KBM-7 (cell line): ENCODE measurements around the gene DGAT2L6.
A peak's percentile ranks its signal among the peaks of the same experiment; 100 is the strongest.
"Not testable (repeated sequence)": the region's sequence is repeated elsewhere in the genome, so short reads cannot be mapped to it uniquely, and the experiment has no call there.

Experiments used
- DNase-seq: peaks from one replicate; pipeline ENCODE4 v3.0.0-alpha.2; 2015
- in situ Hi-C: fragments of 300-500 bp; cut with MboI; formaldehyde crosslinking; loops from 2 replicates; pipeline ENCODE4 v1.14.3; 2020; ENCODE audit warnings: low sequenced_read_pairs, low pct_unique_long_range_greater_than_20kb, mixed read lengths

The DGAT2L6 gene

DNA sequence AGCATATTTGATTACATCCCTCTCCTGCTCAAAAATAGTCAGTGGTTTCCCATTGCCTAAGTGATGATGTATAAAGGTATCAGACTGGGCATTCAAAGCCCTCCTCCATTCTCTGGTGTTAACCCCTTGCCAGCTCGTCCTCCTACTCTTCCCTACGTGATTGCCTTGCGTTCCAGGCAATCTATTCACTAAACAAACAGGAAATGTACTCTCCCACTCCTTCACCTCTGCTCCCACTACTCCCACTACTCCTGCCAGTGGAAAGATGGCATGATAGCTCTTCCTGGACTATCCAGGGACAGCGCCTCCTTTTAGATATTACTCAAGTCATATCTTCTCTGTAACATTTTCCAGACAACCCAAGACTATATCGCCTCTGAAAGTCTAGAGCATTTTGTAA, 5.8 kb downstream of the DGAT2L6 start:
- DNase-seq: no peak
- in situ Hi-C loops: no loop called here

DNA sequence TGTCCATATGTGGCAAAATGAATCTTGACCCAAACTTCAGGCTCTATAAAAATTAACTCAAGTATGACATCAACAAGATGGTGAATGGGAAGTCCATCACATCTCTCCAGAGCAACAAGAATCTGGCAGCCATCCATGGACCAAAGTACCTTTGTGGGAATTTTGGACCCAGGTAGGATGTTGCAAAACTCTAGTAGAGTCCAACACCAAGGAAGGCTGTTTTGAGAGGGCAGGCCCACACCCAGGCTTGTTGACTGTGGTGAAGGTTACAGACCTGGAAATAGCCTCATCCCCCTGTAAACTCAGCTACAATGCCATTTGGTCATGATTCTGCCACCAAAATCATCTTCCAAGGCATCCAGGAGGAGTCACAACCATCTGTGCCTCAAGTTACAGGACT, 12.9 kb downstream of the DGAT2L6 start:
- in situ Hi-C loops: no loop called here
- no peak for DNase-seq

DNA sequence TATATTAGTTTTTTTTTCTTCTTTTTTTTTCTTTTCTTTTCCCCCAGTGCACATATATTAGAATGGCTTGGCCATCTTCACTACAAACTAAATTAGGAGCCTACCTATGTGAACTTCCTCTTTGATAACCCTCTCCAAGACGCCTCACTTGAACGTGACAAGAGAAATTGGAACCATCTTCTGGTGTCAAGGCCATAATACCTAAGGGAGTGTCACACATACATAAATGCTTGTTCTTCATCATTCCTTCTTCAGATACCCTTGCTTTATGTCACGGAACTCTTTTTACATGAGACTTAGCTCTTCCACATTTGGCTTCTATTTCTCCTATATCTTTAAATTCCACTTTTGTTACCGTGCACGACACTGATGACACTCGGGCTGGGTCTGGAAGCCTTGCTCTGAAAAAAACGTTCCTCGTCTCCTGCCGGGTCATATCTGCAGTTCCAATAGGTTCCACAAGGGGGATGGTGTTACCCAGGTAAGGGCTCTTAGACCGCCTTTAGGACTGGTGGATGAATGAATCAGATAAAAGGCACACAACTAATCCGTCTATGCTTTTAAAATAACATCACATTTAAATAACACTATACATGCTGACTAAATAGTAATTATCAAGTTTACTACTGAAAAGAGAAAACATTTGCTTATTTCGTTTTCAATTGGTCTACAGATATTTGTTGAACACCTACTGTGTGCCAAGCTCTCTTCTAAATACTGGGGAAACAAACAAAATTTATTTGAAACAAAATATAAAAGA, 19.9 kb downstream of the DGAT2L6 start:
- peak; percentile 78 for DNase-seq
- in situ Hi-C loops: no loop called here

DNA sequence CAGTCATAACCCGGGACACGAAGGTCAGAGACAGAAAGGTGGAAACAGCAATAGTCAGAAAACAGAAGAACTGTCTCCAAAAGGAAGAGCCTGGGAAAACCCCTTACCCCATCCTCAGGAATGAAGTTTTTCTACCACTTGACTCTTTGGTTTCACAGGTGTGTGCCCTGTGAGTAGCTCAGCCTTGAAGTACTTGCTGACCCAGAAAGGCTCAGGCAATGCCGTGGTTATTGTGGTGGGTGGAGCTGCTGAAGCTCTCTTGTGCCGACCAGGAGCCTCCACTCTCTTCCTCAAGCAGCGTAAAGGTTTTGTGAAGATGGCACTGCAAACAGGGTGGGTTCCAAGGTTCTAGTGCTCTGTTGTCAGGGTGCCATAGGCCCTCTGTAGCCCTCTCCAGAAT, 24.4 kb downstream of the DGAT2L6 start:
- no peak for DNase-seq
- in situ Hi-C loops: no loop called here

DNA sequence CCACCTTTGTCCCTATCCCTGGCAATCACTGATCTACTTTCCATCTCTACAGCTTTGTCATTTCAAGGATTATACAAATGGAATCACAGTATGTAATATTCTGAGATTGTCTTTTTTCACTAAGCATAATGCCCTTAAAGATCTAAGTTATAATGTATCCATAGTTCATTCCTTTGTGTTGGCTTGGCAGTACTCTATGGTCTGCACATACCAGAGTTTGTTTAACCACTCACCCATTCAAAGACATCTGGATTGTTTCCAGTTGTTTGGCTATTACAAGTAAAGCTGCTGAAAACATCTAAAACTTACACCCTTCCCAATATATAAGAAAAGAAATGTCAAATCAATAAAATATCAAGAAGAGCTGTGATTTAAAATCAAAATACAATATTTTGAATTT, 31.2 kb downstream of the DGAT2L6 start:
- in situ Hi-C loops: no loop called here
- no peak for DNase-seq

DNA sequence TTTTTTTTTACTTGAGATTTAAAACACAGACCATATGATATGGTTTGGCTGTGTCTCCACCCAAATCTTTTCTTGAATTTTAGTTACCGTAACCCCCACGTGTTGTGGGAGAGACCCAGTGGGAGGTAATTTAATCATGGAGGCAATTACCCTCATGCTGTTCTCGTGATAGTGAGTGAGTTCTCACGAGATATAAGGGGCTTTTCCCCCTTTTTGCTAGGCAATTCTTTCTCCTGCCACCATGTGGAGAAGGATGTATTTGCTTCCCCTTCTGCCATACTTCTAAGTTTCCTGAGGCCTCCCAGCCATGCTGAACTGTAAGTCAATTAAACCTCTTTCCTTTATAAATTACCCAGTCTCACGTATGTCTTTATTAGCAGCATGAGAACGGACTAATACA, 32.3 kb downstream of the DGAT2L6 start:
- in situ Hi-C loops, DNase-seq: not testable (repeated sequence)

DNA sequence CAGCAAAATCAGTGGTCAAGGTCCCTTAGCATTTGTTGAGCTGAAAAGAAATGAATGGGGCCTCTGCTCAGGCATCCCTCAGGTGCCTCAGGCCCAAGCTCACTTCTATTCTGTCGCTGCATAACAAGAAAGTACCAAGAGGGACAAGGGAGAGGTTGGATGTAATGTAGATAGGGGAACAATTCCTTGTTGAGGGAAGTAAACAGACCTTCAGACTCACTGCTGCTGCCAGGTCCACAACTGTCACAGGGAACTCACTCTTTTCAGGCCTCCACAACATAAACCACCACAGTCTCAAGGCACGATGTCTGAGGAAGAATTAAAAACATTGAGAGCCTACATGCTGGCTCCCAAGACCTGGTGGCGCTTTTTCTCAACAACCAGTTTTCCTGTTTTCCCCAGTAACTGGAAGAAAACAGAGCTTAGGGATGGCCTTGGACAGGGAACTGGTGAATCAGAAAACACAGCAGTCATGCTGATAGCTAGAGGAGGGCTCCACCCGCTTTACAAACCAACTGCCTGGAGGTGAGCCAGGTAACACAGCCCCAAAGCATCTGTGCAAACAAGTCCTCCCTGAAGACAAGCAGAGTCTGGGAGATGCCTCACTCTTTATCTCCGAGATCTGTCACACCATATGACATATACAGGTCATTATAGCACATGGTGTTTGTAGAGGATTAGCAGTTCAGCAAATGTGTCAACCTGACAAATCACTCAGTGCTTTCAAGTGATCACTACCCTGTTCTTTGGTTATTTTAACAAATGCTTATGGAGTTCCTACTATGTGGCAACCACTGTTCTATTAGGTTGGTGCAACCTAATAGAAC, 42.9 kb downstream of the DGAT2L6 start:
- no peak for DNase-seq
- in situ Hi-C loops: no loop called here

DNA sequence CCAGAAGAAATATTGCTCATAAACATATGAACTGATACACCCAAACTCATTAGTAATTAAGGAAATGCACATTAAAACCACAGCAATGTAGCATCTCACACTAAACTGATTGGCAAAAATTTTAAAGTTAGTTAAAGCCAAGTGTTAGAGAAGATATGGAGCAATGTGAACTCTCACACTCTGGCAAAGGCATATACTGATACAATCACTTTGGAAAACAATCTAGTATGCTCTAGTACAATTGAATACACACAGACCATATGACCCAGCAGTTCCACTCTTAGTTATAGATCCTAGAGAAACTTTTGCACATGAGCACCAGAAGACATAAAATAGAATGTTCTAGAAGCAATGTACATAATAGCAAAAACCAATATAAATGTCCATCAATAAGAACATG, 48.8 kb downstream of the DGAT2L6 start:
- in situ Hi-C loops: no loop called here
- DNase-seq: no peak

DNA sequence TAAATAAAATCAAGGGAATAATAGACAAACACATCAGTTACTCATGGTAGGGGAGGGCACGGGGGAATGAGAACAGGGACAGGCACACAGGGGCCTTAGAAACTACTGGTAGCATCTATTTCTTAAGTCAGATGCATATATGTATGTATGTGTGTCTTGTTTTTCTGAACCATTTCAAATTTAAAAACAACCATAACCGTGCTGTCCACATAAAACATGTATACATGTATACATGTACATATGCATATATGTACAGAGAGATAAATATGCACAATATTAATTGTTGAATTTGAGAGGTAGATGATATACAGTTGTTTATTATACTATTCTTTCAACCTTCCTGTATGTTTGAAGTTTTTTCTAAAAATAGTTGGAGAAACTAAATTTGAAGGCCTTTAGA, 49.4 kb downstream of the DGAT2L6 start:
- DNase-seq: no peak
- in situ Hi-C loops: no loop called here

DNA sequence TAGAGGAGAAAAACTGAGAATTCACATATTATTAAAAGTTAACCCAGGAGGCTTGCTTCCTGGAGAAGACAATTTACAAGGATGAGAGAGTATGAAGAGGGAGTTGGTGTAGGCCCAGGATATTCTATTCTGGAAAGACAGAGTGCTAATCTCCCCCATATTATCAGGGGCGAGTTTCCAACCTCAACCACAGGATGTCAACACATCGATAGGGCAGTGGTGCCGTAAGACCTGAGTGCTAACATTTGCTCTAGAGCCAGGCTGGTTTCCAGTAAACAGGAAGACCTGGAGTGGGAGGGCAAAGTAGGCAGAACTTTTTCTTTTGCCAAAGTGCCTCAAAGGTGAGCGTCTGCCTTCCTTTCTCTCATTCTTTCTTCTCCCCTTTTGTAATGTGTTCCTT, 54.4 kb downstream of the DGAT2L6 start:
- DNase-seq: no peak
- in situ Hi-C loops: no loop called here

DNA sequence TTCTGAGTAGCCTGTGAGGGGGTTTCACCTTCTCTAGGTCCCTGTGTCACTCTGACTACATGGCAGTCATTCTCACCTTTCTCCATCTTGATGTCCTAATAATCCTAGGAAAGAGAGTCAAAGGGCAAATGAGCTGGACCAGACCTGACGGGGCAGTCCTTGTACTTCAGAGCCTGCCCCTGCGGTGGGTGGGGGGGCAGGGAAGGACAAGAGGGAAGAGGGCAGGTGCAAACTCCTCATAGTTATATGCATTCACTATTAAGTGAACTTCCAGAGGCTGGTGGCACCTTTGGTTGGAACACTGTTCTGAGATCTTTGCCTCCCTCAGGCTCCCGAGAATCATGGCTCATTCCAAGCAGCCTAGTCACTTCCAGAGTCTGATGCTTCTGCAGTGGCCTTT, 57.1 kb downstream of the DGAT2L6 start, which contains the start of gene AWAT1:
TSS of gene AWAT1 (plus strand) at position 301 of the 400 bp plus-strand sequence. CDS start at position 342, 41 bp downstream.
- in situ Hi-C loops: no loop called here
- no peak for DNase-seq

DNA sequence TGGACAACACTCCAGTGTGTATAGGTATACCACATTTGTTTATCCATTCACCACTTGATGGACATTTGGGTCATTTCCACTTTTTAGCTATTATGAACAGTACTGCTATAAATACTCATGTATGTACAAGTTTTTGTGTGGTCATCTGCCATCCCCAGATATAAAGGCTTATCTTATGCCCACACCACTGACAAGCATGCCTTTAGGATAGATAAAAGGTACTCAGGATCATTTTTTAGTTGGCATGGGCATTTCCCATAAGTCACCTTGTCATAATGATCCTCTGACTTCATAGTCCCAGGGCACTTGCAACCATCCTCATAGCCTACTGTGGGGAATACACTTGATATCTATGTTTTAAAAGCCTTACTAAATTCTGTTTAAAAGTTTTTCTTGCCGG, 63.5 kb downstream of the DGAT2L6 start:
- in situ Hi-C loops: no loop called here
- DNase-seq: no peak

DNA sequence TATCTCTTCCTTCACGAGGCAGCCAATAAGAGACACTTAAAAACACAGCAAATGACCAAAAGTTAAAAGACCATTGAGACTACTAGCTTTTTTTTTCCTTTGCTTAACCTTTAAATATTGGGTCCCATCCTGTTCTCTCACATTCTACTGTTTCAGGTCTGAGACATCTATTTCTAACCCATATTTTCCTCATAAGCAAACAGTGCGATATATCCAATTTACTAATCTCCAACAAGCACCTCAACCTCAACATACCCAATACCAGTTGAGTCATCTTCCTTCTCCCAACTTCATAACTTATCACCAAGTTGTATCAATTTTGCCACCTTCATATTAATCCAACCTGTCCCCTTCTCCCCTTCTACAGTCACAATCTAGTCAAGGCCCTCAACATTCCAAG, 64.2 kb downstream of the DGAT2L6 start:
- DNase-seq: no peak
- in situ Hi-C loops: no loop called here

DNA sequence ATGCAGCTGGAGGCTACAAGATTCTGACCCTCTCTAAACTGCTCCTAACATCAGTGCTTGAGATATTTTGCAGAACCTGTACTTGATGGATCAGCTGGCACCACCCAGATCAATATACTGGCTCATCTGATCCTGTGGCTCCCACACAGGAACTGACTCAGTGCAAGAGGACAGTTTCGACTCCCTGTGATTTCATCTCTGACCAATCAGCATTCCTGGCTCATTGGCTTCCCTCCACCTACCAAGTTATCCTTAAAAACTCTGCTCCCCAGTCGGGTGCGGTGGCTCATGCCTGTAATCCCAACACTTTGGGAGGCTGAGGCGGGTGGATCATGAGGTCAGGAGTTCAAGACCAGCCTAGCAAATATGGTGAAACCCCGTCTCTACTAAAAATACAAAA, 66.3 kb downstream of the DGAT2L6 start:
- DNase-seq, in situ Hi-C loops: not testable (repeated sequence)

DNA sequence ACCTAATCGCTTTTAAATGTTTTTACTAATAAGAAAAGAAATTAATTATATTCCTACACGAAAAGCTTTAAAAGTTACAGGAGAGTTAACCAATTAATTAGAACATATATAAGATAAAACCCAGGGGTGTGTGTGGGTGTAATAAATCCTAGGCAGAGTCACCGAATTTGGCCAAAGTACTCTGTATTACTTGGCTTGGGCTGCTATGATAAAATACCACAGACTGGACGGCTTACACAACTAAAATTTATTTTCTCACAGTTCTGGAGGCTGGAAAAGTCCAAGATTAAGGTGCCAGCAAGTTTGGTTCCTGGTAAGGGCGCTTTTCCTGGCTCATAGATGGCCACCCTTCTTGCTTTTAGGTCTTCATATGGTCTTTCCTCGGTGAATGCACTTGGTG, 67.6 kb downstream of the DGAT2L6 start:
- no peak for DNase-seq
- in situ Hi-C loops: no loop called here

DNA sequence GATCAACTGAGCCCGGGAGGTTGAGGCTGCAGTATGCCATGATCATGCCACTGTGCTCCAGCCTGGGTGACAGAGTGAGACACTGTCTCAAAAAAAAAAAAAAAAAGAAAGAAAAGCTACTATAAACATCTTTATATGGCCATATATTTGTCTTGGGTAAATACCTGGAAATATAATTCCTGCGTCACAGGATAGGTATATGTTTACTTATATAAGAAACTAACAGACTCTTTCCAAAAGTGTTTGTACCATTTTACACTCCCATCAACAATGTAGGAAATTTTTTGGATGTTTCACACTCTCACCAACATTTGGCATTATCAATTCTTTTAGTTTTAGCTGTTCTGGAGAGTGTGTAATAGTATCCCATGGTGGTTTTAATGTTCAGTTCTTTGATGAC, 70.0 kb downstream of the DGAT2L6 start:
- DNase-seq: no peak
- in situ Hi-C loops: no loop called here

DNA sequence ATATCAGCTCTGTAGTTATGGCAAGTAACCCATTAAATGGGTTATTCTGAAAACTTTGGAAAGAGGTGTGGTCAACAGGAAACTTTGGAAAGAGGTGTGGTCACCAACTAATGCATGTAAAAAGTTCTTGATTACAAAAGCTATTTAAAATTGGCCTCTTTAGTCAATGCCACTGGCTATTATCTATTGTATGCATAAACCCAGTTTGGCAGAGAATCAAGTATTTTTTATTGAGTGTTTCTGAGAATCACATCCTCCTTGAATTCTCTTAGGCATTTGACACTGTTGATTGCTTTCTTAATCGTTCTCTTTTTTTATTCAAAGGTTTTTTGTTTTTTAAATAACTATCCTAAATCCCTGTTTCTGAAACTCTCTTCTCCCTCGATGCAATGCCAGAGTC, 75.2 kb downstream of the DGAT2L6 start:
- DNase-seq: no peak
- in situ Hi-C loops: no loop called here

DNA sequence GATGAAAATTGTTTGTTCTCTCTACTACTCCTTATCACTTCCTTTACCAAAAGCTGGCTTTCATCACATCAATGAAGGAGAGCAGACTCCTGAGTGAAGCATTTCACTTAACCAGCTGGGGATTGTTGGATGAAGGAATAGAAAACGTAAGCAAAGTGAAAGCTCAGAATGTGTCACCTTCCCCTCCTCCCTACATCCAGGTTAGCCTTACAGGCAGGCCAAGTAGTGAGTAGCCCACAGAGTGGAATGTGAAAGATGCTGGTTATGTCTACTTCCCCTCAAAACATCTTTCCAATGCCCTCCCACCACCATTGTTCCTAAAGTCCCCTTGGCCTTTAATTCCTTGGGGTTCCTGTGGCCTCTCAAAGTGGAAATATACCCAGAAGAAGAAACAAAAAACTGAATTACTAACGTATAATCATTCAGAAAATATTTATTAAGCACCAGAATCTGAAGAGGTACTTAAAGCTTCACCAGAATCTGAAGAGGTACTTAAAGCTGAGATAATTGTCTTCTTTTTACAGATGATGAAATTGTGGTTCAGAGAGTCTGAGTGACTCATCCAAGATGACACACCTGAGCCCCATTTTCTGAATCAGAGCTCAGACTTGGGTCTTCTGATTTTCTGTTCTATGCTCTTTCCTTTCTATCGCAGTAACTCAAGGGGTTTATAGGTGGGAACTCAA, 76.2 kb downstream of the DGAT2L6 start:
- no peak for DNase-seq
- in situ Hi-C loops: no loop called here

DNA sequence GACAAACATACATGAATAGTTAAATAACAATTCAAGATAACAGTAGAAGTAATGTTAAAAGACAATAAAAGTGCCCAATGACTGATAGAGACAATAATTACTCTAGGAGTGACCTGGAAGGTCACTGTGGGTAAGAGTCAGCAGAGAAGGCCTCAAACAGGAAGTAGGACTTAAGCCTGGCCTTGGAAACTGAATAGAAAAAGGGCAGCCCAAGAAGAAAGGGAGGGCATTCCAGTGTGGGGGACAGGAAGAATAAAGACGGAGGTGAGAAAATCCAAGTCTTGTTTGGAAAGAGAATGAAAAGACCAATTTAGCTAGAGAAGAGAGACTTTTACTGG, 76.7 kb downstream of the DGAT2L6 start:
- DNase-seq: no peak
- in situ Hi-C loops: no loop called here

DNA sequence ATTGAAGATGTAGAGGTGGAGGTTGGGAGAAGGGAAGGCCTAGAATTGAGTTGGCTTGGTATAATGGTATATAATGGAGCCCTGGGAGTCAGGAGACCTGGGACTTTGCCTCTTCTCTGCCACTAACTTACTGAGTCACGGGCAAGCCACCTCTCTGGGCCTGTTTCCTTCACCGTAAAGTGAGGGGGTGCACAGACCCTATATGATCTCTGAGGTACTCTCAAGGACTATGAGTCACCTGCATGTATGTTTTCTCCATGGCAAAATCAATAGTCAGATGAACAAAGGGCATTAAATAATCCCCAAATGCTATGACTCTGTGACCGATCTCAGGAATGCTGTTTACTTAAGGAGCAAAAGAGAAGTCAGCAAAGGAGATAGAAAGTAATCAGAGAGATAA, 77.6 kb downstream of the DGAT2L6 start:
- in situ Hi-C loops: no loop called here
- DNase-seq: no peak
